ENCODE data around the gene ELOVL1.

The ELOVL1 gene

DNA sequence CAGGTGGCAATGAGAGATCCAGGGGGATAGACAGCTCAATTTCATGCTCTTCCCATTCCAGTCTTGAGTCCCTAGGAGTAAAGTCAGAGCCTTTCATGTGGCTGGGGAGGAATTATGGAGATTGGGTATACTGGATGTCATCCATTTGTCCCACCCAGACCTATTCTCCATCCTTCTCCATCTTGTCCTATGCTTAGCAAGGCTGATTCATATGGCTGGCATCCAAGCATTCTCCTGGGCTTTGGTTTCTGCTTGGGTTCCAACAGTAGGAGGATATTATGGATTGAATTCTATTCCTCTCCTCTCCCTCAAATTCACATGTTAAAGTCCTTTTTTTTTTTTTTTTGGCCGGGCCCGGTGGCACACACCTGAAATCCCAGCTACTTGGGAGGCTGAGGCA lies 12.9 kb downstream of the ELOVL1 start:
- ATAC-seq (no peak), DNase-seq (no peak)
- no peaks in the 10 kb centered on the region for H3K27me3 Mint-ChIP-seq
- no peak overlapping the region for H3K4me3 Mint-ChIP-seq
- no peak overlapping the region for H3K27ac Mint-ChIP-seq
- no peaks in the 10 kb centered on the region for H3K9me3 Mint-ChIP-seq
- peaks cover 11% of the 10 kb centered on the region for H3K36me3 Mint-ChIP-seq (ENCODE audit: low read depth)
- H3K4me1 Mint-ChIP-seq: peaks cover 9% of the 10 kb centered on the region

DNA sequence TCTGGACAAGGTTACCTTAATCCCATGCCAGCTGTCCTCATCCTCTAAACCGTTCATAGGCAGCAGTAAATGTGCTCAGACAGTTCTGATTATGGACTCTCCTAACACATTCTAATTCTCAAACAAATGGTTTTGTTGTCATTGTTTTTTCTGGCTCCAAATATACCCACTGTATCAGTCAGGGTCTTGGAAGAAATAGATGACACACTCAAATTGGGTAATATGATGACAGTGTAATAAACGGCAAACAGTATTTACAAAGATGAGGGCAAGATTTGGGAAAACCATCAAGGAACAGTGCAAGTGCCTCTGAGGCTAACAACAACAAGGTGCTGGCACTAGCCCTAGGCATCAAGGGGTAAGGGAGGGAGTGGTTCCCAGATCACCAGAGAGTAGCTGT lies 13.3 kb downstream of the ELOVL1 start:
- no peaks in the 10 kb centered on the region for H3K27me3 Mint-ChIP-seq
- H3K4me3 Mint-ChIP-seq: no peak overlapping the region
- ATAC-seq (no peak), DNase-seq (no peak)
- no peak overlapping the region for H3K27ac Mint-ChIP-seq
- peaks cover 9% of the 10 kb centered on the region for H3K4me1 Mint-ChIP-seq
- no peaks in the 10 kb centered on the region for H3K9me3 Mint-ChIP-seq
- peaks cover 6% of the 10 kb centered on the region for H3K36me3 Mint-ChIP-seq (ENCODE audit: low read depth)

DNA sequence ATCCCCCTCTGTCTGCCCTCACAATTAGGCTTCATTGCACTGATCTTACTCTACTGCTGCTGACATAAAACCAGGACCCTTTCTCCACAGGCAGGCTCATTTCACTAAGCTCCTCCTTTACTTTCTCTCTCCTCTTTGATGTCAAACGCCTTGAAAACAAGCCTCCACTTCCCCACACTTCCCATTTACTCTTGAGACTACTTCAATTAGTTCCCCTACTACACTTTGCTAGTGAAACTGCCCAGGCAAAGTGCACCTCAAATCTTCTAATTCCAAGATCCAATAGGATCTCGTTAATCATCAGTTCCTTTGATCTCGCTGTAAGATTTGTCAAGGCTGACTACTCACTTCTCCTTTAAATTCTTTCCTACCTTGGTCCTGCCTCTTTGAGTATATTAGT lies 14.9 kb downstream of the ELOVL1 start:
- Mint-ChIP-seq H3K27me3 (no peaks in the 10 kb centered on the region), H3K27ac (no peak overlapping the region), H3K4me3 (no peak overlapping the region), H3K4me1 (peaks cover 7% of the 10 kb centered on the region), H3K36me3 (ENCODE audit: low read depth) (peaks cover 2% of the 10 kb centered on the region), H3K9me3 (no peaks in the 10 kb centered on the region)
- DNase-seq (no peak), ATAC-seq (no peak)

DNA sequence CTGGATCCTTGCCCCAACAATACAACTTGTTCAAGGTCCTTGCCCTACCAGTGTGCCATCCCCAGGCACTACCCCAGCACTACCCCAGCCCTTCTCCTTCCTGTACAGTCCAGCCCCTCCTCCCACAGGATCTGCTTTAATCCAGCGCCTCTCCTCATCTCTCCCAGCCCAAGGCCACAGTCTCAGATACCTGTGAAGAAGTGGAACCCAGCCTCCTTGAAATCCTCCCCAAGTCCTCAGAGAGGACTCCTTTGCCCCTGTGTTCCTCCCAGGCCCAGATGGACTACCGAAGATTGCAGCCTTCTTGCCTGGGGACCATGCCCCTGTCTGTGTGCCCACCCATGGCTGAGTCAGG lies 15.5 kb downstream of the ELOVL1 start:
- no peak overlapping the region for H3K4me3 Mint-ChIP-seq
- H3K4me1 Mint-ChIP-seq: peaks cover 4% of the 10 kb centered on the region
- peaks cover 2% of the 10 kb centered on the region for H3K36me3 Mint-ChIP-seq (ENCODE audit: low read depth)
- H3K9me3 Mint-ChIP-seq: no peaks in the 10 kb centered on the region
- no peaks in the 10 kb centered on the region for H3K27me3 Mint-ChIP-seq
- no peak overlapping the region for H3K27ac Mint-ChIP-seq
- ATAC-seq: no peak
- no peak for DNase-seq

DNA sequence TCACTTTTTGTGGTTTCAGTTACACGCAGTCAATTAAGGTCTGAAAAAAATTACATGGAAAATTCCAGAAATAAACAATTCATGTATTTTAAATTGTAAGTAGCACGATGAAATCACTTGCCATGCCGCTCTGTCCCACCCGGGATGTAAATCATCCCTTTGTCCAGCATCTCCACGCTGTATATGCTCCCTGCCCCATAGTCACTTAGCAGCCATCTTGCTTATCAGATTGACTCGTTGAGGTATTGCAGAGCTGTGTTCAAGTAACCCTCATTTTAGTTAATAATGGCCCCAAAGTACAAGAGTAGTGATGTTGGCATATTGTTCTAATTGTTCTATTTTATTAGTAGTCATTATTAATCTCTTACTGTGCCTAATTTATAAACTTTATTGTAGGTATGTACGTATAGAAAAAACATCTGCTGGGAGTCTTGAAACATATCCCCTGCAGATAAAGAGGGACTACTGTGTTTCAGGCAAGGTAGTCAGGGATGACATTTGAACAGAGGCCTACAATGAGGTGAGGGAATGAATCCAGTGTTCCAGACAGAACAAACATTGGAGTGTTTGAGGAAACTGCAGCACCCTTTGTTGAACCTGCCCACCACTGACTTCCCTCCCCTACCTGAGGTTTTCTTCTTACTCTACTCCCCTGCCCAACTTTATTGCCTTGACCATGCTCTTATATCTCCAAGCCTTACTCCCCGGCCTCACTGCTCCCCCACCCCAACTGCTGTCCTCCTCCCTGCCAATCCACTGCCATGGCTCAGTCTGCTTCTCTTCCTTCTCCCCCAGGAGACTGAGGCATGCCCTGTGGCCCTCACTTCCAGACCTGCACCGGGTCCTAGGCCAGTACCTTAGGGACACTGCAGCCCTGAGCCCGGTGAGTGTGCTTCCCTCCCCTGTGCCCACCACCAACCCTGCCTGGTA lies 16.1 kb downstream of the ELOVL1 start:
- no peak for ATAC-seq
- Mint-ChIP-seq H3K9me3 (no peaks in the 10 kb centered on the region), H3K4me3 (no peak overlapping the region), H3K27ac (no peak overlapping the region), H3K27me3 (no peaks in the 10 kb centered on the region), H3K4me1 (peaks cover 4% of the 10 kb centered on the region), H3K36me3 (ENCODE audit: low read depth) (peaks cover 2% of the 10 kb centered on the region)
- no peak for DNase-seq

DNA sequence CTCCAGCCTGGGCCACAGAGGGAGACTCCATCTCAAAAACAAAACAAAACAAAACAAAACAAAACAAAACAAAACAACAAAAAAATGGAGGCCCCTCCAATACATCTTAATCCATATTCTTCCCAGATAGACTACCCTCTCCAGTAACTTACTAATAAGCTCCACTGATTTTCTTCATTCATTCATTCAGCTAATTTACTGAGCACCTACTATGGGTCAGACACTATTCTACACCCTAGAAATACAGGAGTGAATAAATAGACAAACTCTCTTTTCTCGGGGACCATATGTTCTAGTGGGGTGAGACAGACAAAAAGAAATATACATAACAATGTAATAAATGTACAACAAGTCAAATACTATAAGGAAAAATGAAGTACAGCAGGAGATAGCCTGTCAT lies 16.8 kb downstream of the ELOVL1 start:
- H3K9me3 Mint-ChIP-seq: no peaks in the 10 kb centered on the region
- H3K36me3 Mint-ChIP-seq (ENCODE audit: low read depth): peaks cover 1% of the 10 kb centered on the region
- peaks cover 4% of the 10 kb centered on the region for H3K4me1 Mint-ChIP-seq
- no peaks in the 10 kb centered on the region for H3K27me3 Mint-ChIP-seq
- no peak overlapping the region for H3K27ac Mint-ChIP-seq
- no peak for DNase-seq
- ATAC-seq: no peak
- no peak overlapping the region for H3K4me3 Mint-ChIP-seq

DNA sequence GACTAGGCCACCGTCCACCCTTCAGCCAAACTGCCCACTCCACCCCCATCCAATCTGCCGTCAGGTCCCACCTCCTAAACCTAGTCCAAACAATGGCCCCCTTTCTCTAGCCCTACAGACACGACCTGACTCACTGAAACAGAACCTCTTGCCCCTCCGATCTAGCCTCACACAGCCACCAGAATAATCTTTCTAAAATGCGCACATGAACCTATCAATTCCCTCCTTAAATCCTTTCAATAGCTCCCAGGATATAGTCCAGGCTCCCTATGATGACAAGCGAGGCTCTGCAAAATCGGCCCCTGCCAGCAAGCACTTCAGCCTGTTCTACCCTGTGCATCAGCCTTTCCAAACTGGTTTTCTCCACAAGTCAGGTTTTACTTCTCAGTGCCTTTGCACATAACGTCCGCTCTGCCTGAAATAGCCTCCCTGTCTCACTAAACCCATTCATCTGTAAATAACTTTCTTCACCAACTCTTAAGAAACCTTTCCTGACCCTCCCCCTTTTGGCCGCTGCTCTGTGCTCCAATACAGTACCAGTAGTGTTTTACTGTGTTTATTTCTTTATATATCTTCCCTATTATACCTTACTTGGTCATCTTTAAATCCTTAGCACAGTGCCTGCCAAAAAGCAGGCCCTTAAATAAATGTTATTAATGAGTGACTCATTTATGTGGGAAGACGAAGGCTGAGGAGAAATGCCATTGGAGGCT lies 18.1 kb downstream of the ELOVL1 start:
- DNase-seq (no peak), ATAC-seq (no peak)
- H3K4me1 Mint-ChIP-seq: peaks cover 12% of the 10 kb centered on the region
- no peaks in the 10 kb centered on the region for H3K27me3 Mint-ChIP-seq
- peak overlapping the region; percentile 53 for H3K4me3 Mint-ChIP-seq
- H3K36me3 Mint-ChIP-seq (ENCODE audit: low read depth): no peaks in the 10 kb centered on the region
- H3K27ac Mint-ChIP-seq: peak overlapping the region; percentile 57
- H3K9me3 Mint-ChIP-seq: no peaks in the 10 kb centered on the region

DNA sequence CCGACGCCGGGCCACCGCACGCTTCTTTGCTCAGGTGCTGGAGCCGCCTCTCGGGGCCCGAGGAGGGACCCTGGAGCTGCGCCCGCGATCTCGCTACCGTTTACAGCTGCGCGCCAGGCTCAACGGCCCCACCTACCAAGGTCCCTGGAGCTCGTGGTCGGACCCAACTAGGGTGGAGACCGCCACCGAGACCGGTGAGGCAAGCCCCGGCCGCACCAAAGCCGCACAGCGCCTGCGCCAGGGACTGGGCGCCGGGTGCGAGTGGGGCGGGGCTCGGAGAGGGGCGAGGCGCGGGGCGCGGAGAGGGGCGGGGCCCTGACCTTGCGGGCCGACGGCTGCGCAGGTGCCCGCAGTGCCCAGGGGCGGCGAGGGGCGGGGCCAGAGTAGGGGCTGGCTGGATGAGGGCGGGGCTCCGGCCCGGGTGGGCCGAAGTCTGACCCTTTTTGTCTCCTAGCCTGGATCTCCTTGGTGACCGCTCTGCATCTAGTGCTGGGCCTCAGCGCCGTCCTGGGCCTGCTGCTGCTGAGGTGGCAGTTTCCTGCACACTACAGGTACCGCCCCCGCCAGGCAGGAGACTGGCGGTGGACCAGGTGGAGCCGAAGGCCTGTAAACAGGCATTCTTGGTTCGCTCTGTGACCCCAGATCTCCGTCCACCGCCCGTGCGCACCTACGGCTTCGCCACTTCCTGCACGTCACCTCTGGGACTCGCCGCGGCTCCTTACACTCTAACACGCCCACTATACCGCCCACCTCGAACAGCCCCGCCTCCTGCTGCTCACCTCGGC lies 18.8 kb downstream of the ELOVL1 start:
- ATAC-seq (peak; percentile 60), DNase-seq (peak; percentile 48)
- Mint-ChIP-seq H3K27ac (peak overlapping the region; percentile 57), H3K36me3 (ENCODE audit: low read depth) (no peaks in the 10 kb centered on the region), H3K4me1 (peaks cover 18% of the 10 kb centered on the region), H3K4me3 (peak overlapping the region; percentile 53), H3K9me3 (no peaks in the 10 kb centered on the region), H3K27me3 (no peaks in the 10 kb centered on the region)

DNA sequence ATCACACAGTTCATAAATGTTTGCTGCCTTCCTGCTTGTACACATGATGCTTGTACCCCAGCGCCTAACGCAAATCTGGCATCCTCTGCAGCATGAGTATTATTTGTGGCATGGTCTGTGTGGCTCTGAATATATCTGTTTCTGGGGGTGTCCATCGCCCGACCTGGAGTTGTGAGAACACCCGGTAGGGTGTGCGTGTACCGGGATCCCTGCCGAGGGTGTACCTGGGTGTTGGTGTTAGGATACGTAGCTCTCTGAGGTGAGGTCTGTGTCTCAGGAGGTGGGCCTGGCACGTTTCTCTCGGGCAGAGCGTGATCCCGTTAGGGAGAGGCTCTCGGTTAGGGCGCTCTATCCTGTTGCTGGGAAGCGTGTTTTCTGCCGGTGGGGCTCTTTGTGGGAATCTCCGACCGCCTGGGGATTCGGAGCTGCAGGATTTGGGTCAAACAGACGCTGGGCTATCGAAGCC lies 19.4 kb downstream of the ELOVL1 start:
- no peaks in the 10 kb centered on the region for H3K27me3 Mint-ChIP-seq
- no peak overlapping the region for H3K4me3 Mint-ChIP-seq
- peaks cover 21% of the 10 kb centered on the region for H3K4me1 Mint-ChIP-seq
- DNase-seq (no peak), ATAC-seq (no peak)
- no peaks in the 10 kb centered on the region for H3K9me3 Mint-ChIP-seq
- no peaks in the 10 kb centered on the region for H3K36me3 Mint-ChIP-seq (ENCODE audit: low read depth)
- no peak overlapping the region for H3K27ac Mint-ChIP-seq

DNA sequence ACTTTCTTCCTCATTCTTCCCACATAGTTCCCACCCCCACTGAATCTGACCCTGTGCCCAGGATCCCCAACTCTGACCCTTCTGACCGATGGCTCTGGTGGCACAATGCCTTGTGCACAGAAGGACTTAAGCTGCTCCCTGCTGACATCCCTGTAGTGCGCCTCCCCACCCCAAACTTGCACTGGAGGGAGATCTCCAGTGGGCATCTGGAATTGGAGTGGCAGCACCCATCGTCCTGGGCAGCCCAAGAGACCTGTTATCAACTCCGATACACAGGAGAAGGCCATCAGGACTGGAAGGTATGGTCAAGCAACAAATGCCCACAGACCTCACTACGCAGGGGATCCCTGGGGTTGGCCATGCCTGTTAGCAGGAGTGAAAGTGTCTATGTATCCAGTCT lies 21.2 kb downstream of the ELOVL1 start:
- ATAC-seq (no peak), DNase-seq (no peak)
- Mint-ChIP-seq H3K4me1 (peaks cover 21% of the 10 kb centered on the region), H3K36me3 (ENCODE audit: low read depth) (no peaks in the 10 kb centered on the region), H3K4me3 (no peak overlapping the region), H3K27ac (no peak overlapping the region), H3K9me3 (no peaks in the 10 kb centered on the region), H3K27me3 (no peaks in the 10 kb centered on the region)

DNA sequence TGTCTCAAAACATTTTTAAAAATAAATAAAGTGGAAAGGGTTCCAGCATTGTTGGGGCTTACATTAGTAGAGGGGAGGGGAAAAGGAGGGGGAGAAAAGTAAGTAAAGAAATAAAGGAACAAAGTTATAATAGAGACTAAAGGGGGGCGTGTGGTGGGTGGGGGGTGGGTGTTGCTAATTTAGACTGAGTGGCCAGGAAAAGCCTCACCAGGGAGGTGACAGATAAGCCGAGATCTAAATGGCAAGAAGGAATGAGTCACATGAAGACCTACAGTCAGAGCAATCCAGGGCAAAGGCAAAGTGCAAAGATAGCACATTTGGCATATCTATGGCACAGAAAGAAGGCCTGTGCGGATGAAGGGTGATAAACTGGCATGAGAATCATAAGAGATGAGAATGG lies 22.7 kb downstream of the ELOVL1 start:
- ATAC-seq (peak; percentile 61), DNase-seq (no peak)
- Mint-ChIP-seq H3K27me3 (no peaks in the 10 kb centered on the region), H3K4me1 (peaks cover 21% of the 10 kb centered on the region), H3K9me3 (no peaks in the 10 kb centered on the region), H3K36me3 (ENCODE audit: low read depth) (no peaks in the 10 kb centered on the region), H3K4me3 (no peak overlapping the region), H3K27ac (peak overlapping the region; percentile 30)

DNA sequence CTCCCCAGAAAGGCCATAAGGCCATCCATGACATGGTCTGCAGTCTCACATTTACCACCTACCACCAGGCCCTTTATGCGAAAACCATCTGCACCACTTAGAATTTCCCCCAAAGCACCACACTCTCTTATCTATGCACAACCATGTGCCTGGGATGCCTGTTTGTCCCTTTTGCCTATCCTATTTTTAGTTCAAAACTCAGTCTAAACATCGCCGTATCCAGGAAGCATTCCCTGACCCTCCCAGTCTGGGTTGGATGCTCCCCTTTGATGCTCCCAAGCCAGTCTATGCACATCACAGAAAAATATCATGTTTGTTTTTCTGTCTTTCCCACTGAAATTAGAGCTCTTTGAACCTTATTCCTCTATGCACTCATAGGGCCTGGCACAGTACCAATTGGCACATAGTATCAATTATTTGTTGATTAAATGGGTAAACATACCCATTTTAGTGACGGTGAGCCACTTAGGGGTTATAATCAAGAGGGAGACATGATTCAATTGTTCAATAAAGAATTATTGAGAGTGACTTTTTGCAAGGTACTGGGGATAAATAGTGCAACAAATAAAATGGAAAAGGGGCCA lies 23.5 kb downstream of the ELOVL1 start:
- Mint-ChIP-seq H3K27ac (no peak overlapping the region), H3K9me3 (no peaks in the 10 kb centered on the region), H3K4me1 (peaks cover 16% of the 10 kb centered on the region), H3K36me3 (ENCODE audit: low read depth) (no peaks in the 10 kb centered on the region), H3K4me3 (no peak overlapping the region), H3K27me3 (no peaks in the 10 kb centered on the region)
- no peak for DNase-seq
- ATAC-seq: no peak

DNA sequence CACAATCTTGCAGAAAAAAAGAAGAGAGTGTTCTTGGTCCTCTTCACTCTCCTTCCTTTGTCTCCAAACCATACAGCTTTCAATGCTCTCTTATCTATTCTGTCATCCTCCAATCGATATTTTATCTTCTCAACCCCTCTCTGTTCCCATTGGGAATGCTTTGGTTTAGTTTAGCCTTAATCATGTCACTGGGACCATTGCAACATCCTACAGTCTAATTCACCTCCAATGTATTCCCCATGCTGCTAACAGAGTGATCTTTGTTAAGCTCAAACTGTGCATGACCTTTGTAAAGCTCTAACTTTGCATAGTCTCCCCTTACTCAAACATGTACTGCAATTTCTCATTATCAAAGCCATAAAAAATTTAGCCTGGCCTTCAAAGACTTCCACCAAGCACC lies 27.3 kb downstream of the ELOVL1 start:
- Mint-ChIP-seq H3K27me3 (no peaks in the 10 kb centered on the region), H3K9me3 (no peaks in the 10 kb centered on the region)

DNA sequence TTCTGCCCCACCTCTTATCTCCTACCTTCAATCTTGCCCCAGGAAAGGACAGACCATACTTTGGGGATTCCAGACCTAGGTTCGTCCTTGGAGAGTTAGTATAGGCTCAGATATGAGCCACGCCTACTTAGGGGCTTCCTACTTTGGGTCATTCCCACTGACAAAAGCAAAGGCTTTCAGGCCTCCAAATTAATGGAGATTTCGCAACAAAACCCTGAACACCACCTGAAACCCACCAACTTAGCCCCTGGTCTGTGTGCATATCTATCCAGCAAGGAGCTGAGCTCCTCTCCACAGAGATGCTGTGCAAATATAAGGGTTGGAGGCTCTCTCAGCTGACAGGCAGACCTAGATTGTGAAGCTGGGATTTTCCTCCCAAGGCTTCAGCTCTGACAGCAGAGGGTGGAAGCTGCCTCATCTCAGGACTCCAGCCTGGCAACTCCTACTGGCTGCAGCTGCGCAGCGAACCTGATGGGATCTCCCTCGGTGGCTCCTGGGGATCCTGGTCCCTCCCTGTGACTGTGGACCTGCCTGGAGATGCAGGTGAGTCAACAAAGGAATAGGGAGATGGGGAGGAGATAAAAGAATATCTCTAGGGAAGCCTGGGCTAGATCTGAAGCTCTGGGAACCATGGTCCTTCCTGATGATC lies 28.1 kb downstream of the ELOVL1 start:
- Mint-ChIP-seq H3K4me1 (peaks cover 9% of the 10 kb centered on the region), H3K9me3 (no peaks in the 10 kb centered on the region), H3K4me3 (no peak overlapping the region), H3K36me3 (ENCODE audit: low read depth) (no peaks in the 10 kb centered on the region), H3K27me3 (no peaks in the 10 kb centered on the region), H3K27ac (no peak overlapping the region)
- no peak for DNase-seq
- ATAC-seq: no peak

More for the DNA sequence above, 27.3 kb downstream of the ELOVL1 start:
- Mint-ChIP-seq H3K27ac (no peak overlapping the region), H3K4me1 (peaks cover 14% of the 10 kb centered on the region), H3K36me3 (ENCODE audit: low read depth) (no peaks in the 10 kb centered on the region), H3K4me3 (no peak overlapping the region)
- ATAC-seq: no peak
- DNase-seq: no peak
